Liver (tissue), 9 donors: Measurements from ENCODE around the gene FRMD4A. TPM values are rescaled to one million over a fixed set of nuclear protein-coding genes. Genes with fewer than 3 reads are reported as not detected.

Experiments
- DNase-seq: peaks from one replicate; pipeline ENCODE4 v3.0.0-alpha.2; 2017; ENCODE audit warnings: low spot score
- H3K27ac ChIP-seq, 2 donors: one replicate each; pipeline ENCODE4 v1.7.0; 2013; ENCODE audit warnings: inconsistent platforms in 2 of 2, low read length in 2 of 2, control low read depth in 1 of 2, low read depth in 1 of 2, mild to moderate bottlenecking in 1 of 2
- H3K27me3 ChIP-seq, 4 donors: one replicate each; pipeline versions ENCODE4 v1.6.1 to v1.7.0; 2013; ENCODE audit warnings: low read length in 3 of 4, inconsistent platforms in 1 of 4, mild to moderate bottlenecking in 1 of 4, moderate library complexity in 1 of 4; ENCODE audit not compliant: control insufficient read depth in 4 of 4, insufficient read depth in 4 of 4
- H3K36me3 ChIP-seq, 4 donors: one replicate each; pipeline versions ENCODE4 v1.6.1 to v1.7.0; 2013; ENCODE audit warnings: low read length in 3 of 4, mild to moderate bottlenecking in 3 of 4, low read depth in 1 of 4, moderate library complexity in 1 of 4; ENCODE audit not compliant: control insufficient read depth in 4 of 4, insufficient read depth in 3 of 4
- H3K4me1 ChIP-seq, 4 donors: one replicate each; pipeline versions ENCODE4 v1.6.1 to v1.7.0; 2013; ENCODE audit warnings: low read length in 3 of 4, mild to moderate bottlenecking in 3 of 4, moderate library complexity in 1 of 4; ENCODE audit not compliant: control insufficient read depth in 4 of 4, insufficient read depth in 4 of 4
- H3K4me3 ChIP-seq, 3 donors: one replicate each; pipeline versions ENCODE4 v1.6.1 to v1.7.0; 2013; ENCODE audit warnings: low read length in 3 of 3, control low read depth in 1 of 3, low read depth in 1 of 3, mild to moderate bottlenecking in 1 of 3
- H3K9ac ChIP-seq, 2 donors: one replicate each; pipeline ENCODE4 v1.7.0; 2013; ENCODE audit warnings: low read length in 2 of 2, mild to moderate bottlenecking in 2 of 2, moderate library complexity in 2 of 2, control low read depth in 1 of 2, low read depth in 1 of 2
- H3K9me3 ChIP-seq, 4 donors: one replicate each; pipeline versions ENCODE4 v1.6.1 to v1.7.0; 2013; ENCODE audit warnings: low read length in 3 of 4; ENCODE audit not compliant: control insufficient read depth in 4 of 4
- ATF3 ChIP-seq: IDR thresholded peaks from 2 replicates; pipeline ENCODE4 v1.6.1; 2016; ENCODE audit warnings: antibody characterized with exemption
- EGR1 ChIP-seq, 2 donors: IDR thresholded peaks; 2 replicates each; pipeline ENCODE4 v1.6.1; 2016 to 2018; ENCODE audit warnings: antibody characterized with exemption in 2 of 2, low read depth in 2 of 2
- FOXA1 ChIP-seq: IDR thresholded peaks from 2 replicates; pipeline ENCODE4 v1.6.1; 2016; ENCODE audit warnings: antibody characterized with exemption
- FOXA2 ChIP-seq: IDR thresholded peaks from 2 replicates; pipeline ENCODE4 v1.6.1; 2016; ENCODE audit warnings: antibody characterized with exemption
- GABPA ChIP-seq, 2 donors: IDR thresholded peaks in 1 of 2; conservative IDR thresholded peaks in 1 of 2; 2 replicates each; pipeline ENCODE4 v1.6.1; 2016; ENCODE audit warnings: antibody characterized with exemption in 2 of 2, mild to moderate bottlenecking in 1 of 2, moderate library complexity in 1 of 2
- HNF4A ChIP-seq, 2 donors: conservative IDR thresholded peaks; 2 replicates each; pipeline ENCODE4 v1.6.1; 2016; ENCODE audit warnings: antibody characterized with exemption in 2 of 2, mild to moderate bottlenecking in 2 of 2
- HNF4G ChIP-seq: IDR thresholded peaks from 2 replicates; pipeline ENCODE4 v1.6.1; 2016; ENCODE audit warnings: antibody characterized with exemption
- JUND ChIP-seq, 2 donors: IDR thresholded peaks; 2 replicates each; pipeline ENCODE4 v1.6.1; 2016; ENCODE audit warnings: antibody characterized with exemption in 2 of 2
- MAX ChIP-seq: IDR thresholded peaks from 2 replicates; pipeline ENCODE4 v1.6.1; 2016; ENCODE audit warnings: antibody characterized with exemption
- NR2F2 ChIP-seq: IDR thresholded peaks from 2 replicates; pipeline ENCODE4 v1.6.1; 2016; ENCODE audit warnings: antibody characterized with exemption
- RAD21 ChIP-seq, 2 donors: IDR thresholded peaks; 2 replicates each; pipeline ENCODE4 v1.6.1; 2016; ENCODE audit warnings: antibody characterized with exemption in 2 of 2, mild to moderate bottlenecking in 2 of 2
- REST ChIP-seq: IDR thresholded peaks from 2 replicates; pipeline ENCODE4 v1.6.1; 2016; ENCODE audit warnings: antibody characterized with exemption, mild to moderate bottlenecking
- RXRA ChIP-seq, 2 donors: IDR thresholded peaks; 2 replicates each; pipeline ENCODE4 v1.6.1; 2017 to 2018; ENCODE audit warnings: antibody characterized with exemption in 2 of 2, mild to moderate bottlenecking in 1 of 2
- SP1 ChIP-seq: IDR thresholded peaks from 2 replicates; pipeline ENCODE4 v1.6.1; 2018; ENCODE audit warnings: antibody characterized with exemption, mild to moderate bottlenecking
- TAF1 ChIP-seq: conservative IDR thresholded peaks from 2 replicates; pipeline ENCODE4 v1.6.1; 2016; ENCODE audit warnings: antibody characterized with exemption, mild to moderate bottlenecking
- YY1 ChIP-seq: IDR thresholded peaks from 2 replicates; pipeline ENCODE4 v1.6.1; 2016; ENCODE audit warnings: antibody characterized with exemption, mild to moderate bottlenecking
- ZBTB33 ChIP-seq: IDR thresholded peaks from 2 replicates; pipeline ENCODE4 v1.6.1; 2016; ENCODE audit warnings: antibody characterized with exemption
- WGBS: extraction: QIAGEN DNeasy Blood & Tissue Kit; methylation state at CpG from one replicate; pipeline ENCODE4 v1.1.7; 2013; 5-methylcytosine and 5-hydroxymethylcytosine counted together
- polyA plus RNA-seq, 2 donors: library from polyadenylated mRNA; stranded (reverse) in 1 of 2; unstranded in 1 of 2; fragments of 200-250 nt in 1 of 2; fragments of >200 nt in 1 of 2; fragmentation: Nextera tagmentation in 1 of 2; extraction: Ambion mirVana in 1 of 2; gene quantifications; one replicate each; pipeline versions ENCODE4 v1.2.1 to v1.2.3, GENCODE V29; 2013 to 2015
- total RNA-seq, 2 donors: library from RNA; depleted of rRNA; stranded (reverse); fragments of >200 nt; gene quantifications; one replicate each; pipeline ENCODE4 v1.2.3, GENCODE V29; 2014
- TF ChIP-seq, protein P1 (sequence below): fragments of 150-350 bp; IDR thresholded peaks from 2 replicates; pipeline ENCODE4 v1.5.1; 2017; ENCODE audit warnings: improper control_type of control experiment, low read depth, low read length; ENCODE audit not compliant: missing input control
- donor health status: healthy.
- donor health status: healthy.
- donor health status: healthy.
- donor health status: healthy.
- donor health status: healthy.

FRMD4A gene
- total and polyA plus RNA-seq, 4 donors = 8.2 to 34.3 (median 13.1) TPM

DNA sequence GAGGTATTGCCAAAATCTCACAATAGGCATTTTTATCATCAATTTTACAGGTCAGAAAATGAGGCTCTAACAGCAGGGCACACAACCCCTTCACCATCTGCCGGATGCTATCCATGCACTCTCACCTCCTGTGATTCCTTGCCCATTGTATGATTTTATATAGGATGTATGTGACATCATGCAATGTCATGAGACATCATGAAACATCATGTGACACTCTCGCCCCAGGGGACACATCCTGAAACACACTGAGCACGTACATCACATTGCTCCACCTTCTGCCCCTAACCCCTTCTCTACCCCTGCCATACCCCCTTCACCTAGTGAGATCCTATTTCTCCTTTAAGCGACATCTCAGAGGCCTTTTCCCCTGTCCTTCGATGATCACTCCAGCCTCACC is 189.4 kb downstream of the FRMD4A start:
- Histone ChIP-seq H3K36me3 (no peaks in the 10 kb centered on the region), H3K4me1 (no peaks in the 10 kb centered on the region), H3K9me3 (no peaks in the 10 kb centered on the region), H3K27ac (no peak overlapping the region), H3K27me3 (peaks cover 0 to 7% (median 0%) of the 10 kb centered on the region in 4 donors), H3K4me3 (no peak overlapping the region), H3K9ac (no peak overlapping the region)
- TF ChIP-seq JUND (IDR thresholded peaks at IDR 0.05) (no peak), RAD21 (IDR thresholded peaks at IDR 0.05) (no peak), YY1 (no peak), FOXA1 (no peak), ZBTB33 (no peak), ATF3 (no peak), EGR1 (IDR thresholded peaks at IDR 0.05; ENCODE audit: low read depth in 2 of 2) (no peak), HNF4G (no peak), REST (no peak), SP1 (no peak), HNF4A (conservative IDR thresholded peaks at IDR 0.05) (no peak), FOXA2 (no peak)
- no peak for DNase-seq
- WGBS = 80% methylated on average over 5 of the region's 5 CpGs

GRCh38 chr10:14137391-14137790 is 193.3 kb downstream of the FRMD4A start:
- H3K9me3 ChIP-seq = no peaks in the 10 kb centered on the region
- TF ChIP-seq NR2F2 = no peak
- TF ChIP-seq, protein P1, sequence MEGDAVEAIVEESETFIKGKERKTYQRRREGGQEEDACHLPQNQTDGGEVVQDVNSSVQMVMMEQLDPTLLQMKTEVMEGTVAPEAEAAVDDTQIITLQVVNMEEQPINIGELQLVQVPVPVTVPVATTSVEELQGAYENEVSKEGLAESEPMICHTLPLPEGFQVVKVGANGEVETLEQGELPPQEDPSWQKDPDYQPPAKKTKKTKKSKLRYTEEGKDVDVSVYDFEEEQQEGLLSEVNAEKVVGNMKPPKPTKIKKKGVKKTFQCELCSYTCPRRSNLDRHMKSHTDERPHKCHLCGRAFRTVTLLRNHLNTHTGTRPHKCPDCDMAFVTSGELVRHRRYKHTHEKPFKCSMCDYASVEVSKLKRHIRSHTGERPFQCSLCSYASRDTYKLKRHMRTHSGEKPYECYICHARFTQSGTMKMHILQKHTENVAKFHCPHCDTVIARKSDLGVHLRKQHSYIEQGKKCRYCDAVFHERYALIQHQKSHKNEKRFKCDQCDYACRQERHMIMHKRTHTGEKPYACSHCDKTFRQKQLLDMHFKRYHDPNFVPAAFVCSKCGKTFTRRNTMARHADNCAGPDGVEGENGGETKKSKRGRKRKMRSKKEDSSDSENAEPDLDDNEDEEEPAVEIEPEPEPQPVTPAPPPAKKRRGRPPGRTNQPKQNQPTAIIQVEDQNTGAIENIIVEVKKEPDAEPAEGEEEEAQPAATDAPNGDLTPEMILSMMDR = no peak
- no peak for TF ChIP-seq FOXA1
- no peak for TF ChIP-seq YY1
- TF ChIP-seq RAD21 (IDR thresholded peaks at IDR 0.05) = no peak
- no peak for TF ChIP-seq JUND (IDR thresholded peaks at IDR 0.05)
- TF ChIP-seq REST = no peak
- TF ChIP-seq MAX = no peak
- TF ChIP-seq RXRA (IDR thresholded peaks at IDR 0.05) = no peak
- TF ChIP-seq TAF1 = no peak
- TF ChIP-seq HNF4G = no peak
- no peak for TF ChIP-seq EGR1 (IDR thresholded peaks at IDR 0.05; ENCODE audit: low read depth in 2 of 2)
- no peak for TF ChIP-seq GABPA (IDR thresholded peaks at IDR 0.05 in 1 of 2, conservative IDR thresholded peaks at IDR 0.05 in 1 of 2)
- no peak for TF ChIP-seq FOXA2
- no peak for TF ChIP-seq HNF4A (conservative IDR thresholded peaks at IDR 0.05)
- no peak for TF ChIP-seq SP1
- no peak for TF ChIP-seq ATF3
- no peak for TF ChIP-seq ZBTB33
- no peak for DNase-seq
- H3K27me3 ChIP-seq = no peaks in the 10 kb centered on the region
- H3K9ac ChIP-seq = no peak overlapping the region
- 65% methylated on average over 3 of the region's 3 CpGs for WGBS
- H3K4me1 ChIP-seq = no peaks in the 10 kb centered on the region
- H3K4me3 ChIP-seq = no peak overlapping the region
- no peak overlapping the region for H3K27ac ChIP-seq
- no peaks in the 10 kb centered on the region for H3K36me3 ChIP-seq
